SK-N-SH (cell line): ENCODE results near the gene MYO3A. TPM values are rescaled to one million over a fixed set of nuclear protein-coding genes. Genes with fewer than 3 reads are reported as not detected.

ENCODE experiments used
- CTCF ChIA-PET: fragments of 300-600, 350-600 bp; formaldehyde crosslinking; extraction: SDS; loops from one replicate; lab custom pipeline; 2021; lab: Yijun Ruan, JAX
- POLR2A ChIA-PET: fragments of 350-600 bp; sonication (Branson Sonifier 250); formaldehyde crosslinking; extraction: SDS; loops from one replicate; lab custom pipeline; 2020; ENCODE audit warnings: antibody characterized with exemption, inconsistent platforms; lab: Yijun Ruan, JAX
- DNase-seq: peaks from one replicate; pipeline ENCODE4 v3.0.0; 2012
- H2AFZ ChIP-seq: fragments of 200-600 bp; sonication (generic); 2 replicates; pipeline ENCODE4 v1.8.1; 2016; ENCODE audit warnings: antibody characterized with exemption, mild to moderate bottlenecking, low read depth
- H3F3A ChIP-seq: fragments of 200-600 bp; sonication (generic); replicated peaks from 2 replicates; pipeline ENCODE3; 2016; ENCODE audit warnings: antibody characterized with exemption, mild to moderate bottlenecking; ENCODE audit not compliant: insufficient read depth
- H3K27ac ChIP-seq, 2 experiments: fragments of 200-500 bp in 1 of 2; fragments of 200-600 bp in 1 of 2; sonication (Bioruptor generic) in 1 of 2; sonication (generic), shearing (Covaris generic) in 1 of 2; 2 replicates each; pipeline versions ENCODE4 v1.5.1 to v1.6.1; 2014 to 2016; ENCODE audit warnings: low read depth in 2 of 2, inconsistent platforms in 1 of 2, low read length in 1 of 2, mild to moderate bottlenecking in 1 of 2, mixed read lengths in 1 of 2
- H3K27me3 ChIP-seq: fragments of 200-600 bp; sonication (generic), shearing (Covaris generic); 2 replicates; pipeline ENCODE4 v1.6.1; 2016; ENCODE audit warnings: mixed run types; ENCODE audit not compliant: insufficient read depth
- H3K36me3 ChIP-seq, 2 experiments: fragments of 200-500 bp in 1 of 2; fragments of 200-600 bp in 1 of 2; sonication (Bioruptor generic) in 1 of 2; sonication (generic) in 1 of 2; replicated peaks in 1 of 2; 2 replicates each; pipeline versions ENCODE3 to v1.5.1; 2014 to 2016; ENCODE audit warnings: low read length in 1 of 2, mild to moderate bottlenecking in 1 of 2; ENCODE audit not compliant: insufficient read depth in 2 of 2, control insufficient read depth in 1 of 2
- H3K4me1 ChIP-seq, 2 experiments: fragments of 200-500 bp in 1 of 2; fragments of 200-600 bp in 1 of 2; sonication (Bioruptor generic) in 1 of 2; sonication (generic), shearing (Covaris generic) in 1 of 2; 2 replicates each; pipeline versions ENCODE4 v1.5.1 to v1.6.1; 2014 to 2016; ENCODE audit warnings: low read depth in 1 of 2, low read length in 1 of 2, mixed run types in 1 of 2; ENCODE audit not compliant: insufficient read depth in 2 of 2, control insufficient read depth in 1 of 2
- H3K4me2 ChIP-seq: fragments of 200-600 bp; sonication (generic), shearing (Covaris generic); 2 replicates; pipeline ENCODE4 v1.6.1; 2017; ENCODE audit warnings: mixed run types
- H3K4me3 ChIP-seq, 2 experiments: fragments of 200-500 bp in 1 of 2; fragments of 200-600 bp in 1 of 2; sonication (Bioruptor generic) in 1 of 2; sonication (generic), shearing (Covaris generic) in 1 of 2; 2 replicates each; pipeline versions ENCODE4 v1.5.1 to v1.8.1; 2014 to 2016; ENCODE audit warnings: low read depth in 2 of 2, inconsistent platforms in 1 of 2, low read length in 1 of 2, mild to moderate bottlenecking in 1 of 2, mixed read lengths in 1 of 2, moderate library complexity in 1 of 2
- H3K79me2 ChIP-seq: fragments of 200-600 bp; sonication (generic); 2 replicates; pipeline ENCODE4 v1.8.1; 2017; ENCODE audit warnings: mild to moderate bottlenecking; ENCODE audit not compliant: insufficient read depth
- H3K9ac ChIP-seq: fragments of 200-600 bp; sonication (generic); 2 replicates; pipeline ENCODE4 v1.6.1; 2017; ENCODE audit warnings: mixed run types
- H3K9me2 ChIP-seq: fragments of 200-600 bp; sonication (generic); 2 replicates; pipeline ENCODE4 v1.6.1; 2017; ENCODE audit warnings: mixed run types
- H3K9me3 ChIP-seq: fragments of 200-600 bp; sonication (generic); 2 replicates; pipeline ENCODE4 v1.6.1; 2017; ENCODE audit warnings: mixed run types, mild to moderate bottlenecking, moderate library complexity
- H4K20me1 ChIP-seq: fragments of 200-600 bp; sonication (generic); 2 replicates; pipeline ENCODE4 v1.6.1; 2017; ENCODE audit warnings: mild to moderate bottlenecking, mixed run types; ENCODE audit not compliant: insufficient read depth
- CHD2 ChIP-seq: fragments of 150-350 bp; IDR thresholded peaks from 2 replicates; pipeline ENCODE4 v1.6.1; 2018; ENCODE audit warnings: low read length; ENCODE audit not compliant: partially characterized antibody
- EP300 ChIP-seq, 2 experiments: IDR thresholded peaks; 2 replicates each; pipeline versions ENCODE4 v1.4.0 to v1.6.1; 2012; ENCODE audit warnings: borderline replicate concordance in 1 of 2, low read depth in 1 of 2, low read length in 1 of 2
- FOSL2 ChIP-seq: IDR thresholded peaks from 2 replicates; pipeline ENCODE4 v1.4.0; 2012; ENCODE audit warnings: low read depth, mild to moderate bottlenecking, moderate library complexity, borderline replicate concordance
- FOXM1 ChIP-seq: IDR thresholded peaks from 2 replicates; pipeline ENCODE4 v1.4.0; 2012; ENCODE audit warnings: low read depth, mild to moderate bottlenecking
- GABPA ChIP-seq: IDR thresholded peaks from 2 replicates; pipeline ENCODE4 v1.4.0; 2012; ENCODE audit warnings: low read depth, mild to moderate bottlenecking
- GATA2 ChIP-seq: sonication (generic); formaldehyde crosslinking; IDR thresholded peaks from 2 replicates; pipeline ENCODE4 v1.5.0; 2020; ENCODE audit warnings: mild to moderate bottlenecking, missing genetic modification reagents
- IRF3 ChIP-seq: fragments of 150-350 bp; IDR thresholded peaks from 2 replicates; pipeline ENCODE4 v1.6.1; 2016; ENCODE audit warnings: mild to moderate bottlenecking, low read depth, low read length
- JUND ChIP-seq: IDR thresholded peaks from 2 replicates; pipeline ENCODE4 v1.4.0; 2012
- MEF2A ChIP-seq: IDR thresholded peaks from 2 replicates; pipeline ENCODE4 v1.4.0; 2012; ENCODE audit warnings: low read depth, borderline replicate concordance
- MXI1 ChIP-seq: IDR thresholded peaks from 2 replicates; pipeline ENCODE4 v1.6.1; 2012; ENCODE audit warnings: mild to moderate bottlenecking, low read depth, low read length, improper control_type of control experiment
- POLR2AphosphoS5 ChIP-seq: IDR thresholded peaks from 2 replicates; pipeline ENCODE4 v1.6.1; 2012; ENCODE audit warnings: low read depth, low read length
- RAD21 ChIP-seq: IDR thresholded peaks from 2 replicates; pipeline ENCODE4 v1.6.1; 2012; ENCODE audit warnings: mild to moderate bottlenecking, low read length
- RCOR1 ChIP-seq: fragments of 150-350 bp; IDR thresholded peaks from 2 replicates; pipeline ENCODE4 v1.6.1; 2017; ENCODE audit warnings: antibody characterized with exemption, low read length
- RFX5 ChIP-seq: IDR thresholded peaks from 2 replicates; pipeline ENCODE4 v1.6.1; 2012; ENCODE audit warnings: mild to moderate bottlenecking, improper control_type of control experiment, low read length
- RXRA ChIP-seq: IDR thresholded peaks from 2 replicates; pipeline ENCODE4 v1.4.0; 2012; ENCODE audit warnings: low read depth, mild to moderate bottlenecking, borderline replicate concordance
- SIN3A ChIP-seq: IDR thresholded peaks from 2 replicates; pipeline ENCODE4 v1.6.1; 2012; ENCODE audit warnings: low read depth, mild to moderate bottlenecking, low read length, moderate library complexity, borderline replicate concordance
- SMC3 ChIP-seq: IDR thresholded peaks from 2 replicates; pipeline ENCODE4 v1.6.1; 2012; ENCODE audit warnings: low read depth, low read length, improper control_type of control experiment
- USF2 ChIP-seq: fragments of 150-350 bp; IDR thresholded peaks from 2 replicates; pipeline ENCODE4 v1.6.1; 2017; ENCODE audit warnings: antibody characterized with exemption, low read length, low read depth, borderline replicate concordance
- YY1 ChIP-seq: IDR thresholded peaks from 2 replicates; pipeline ENCODE4 v1.4.0; 2012; ENCODE audit warnings: low read depth, mild to moderate bottlenecking
- WGBS: methylation state at CpG from one replicate; pipeline ENCODE4 v1.1.6; 2017; ENCODE audit warnings: low lambda C conversion rate; 5-methylcytosine and 5-hydroxymethylcytosine counted together
- polyA plus RNA-seq, 3 experiments: library from polyadenylated mRNA; depleted of rRNA; stranded (reverse); fragments of >200 nt; gene quantifications; 2 replicates each; pipeline ENCODE4 v1.2.3, GENCODE V29; 2012
- TF ChIP-seq, protein P1 (sequence below): IDR thresholded peaks from 2 replicates; pipeline ENCODE4 v1.4.0; 2012; ENCODE audit warnings: low read depth
- TF ChIP-seq, protein P2 (sequence below): IDR thresholded peaks from 2 replicates; pipeline ENCODE4 v1.6.1; 2012; ENCODE audit warnings: mild to moderate bottlenecking, low read depth, low read length, moderate library complexity
- TF ChIP-seq, protein P3 (sequence below): IDR thresholded peaks from 2 replicates; pipeline ENCODE4; 2012

MYO3A gene
- polyA plus RNA-seq, 1 of the 3 experiments (the other 2 are of a cell fraction) = not detected

- CTCF ChIA-PET = no interaction called here
- H3K9me2 ChIP-seq = no peaks in the 10 kb centered on the region
- no peaks in the 10 kb centered on the region for H3K9me3 ChIP-seq
- TF ChIP-seq, protein P1, sequence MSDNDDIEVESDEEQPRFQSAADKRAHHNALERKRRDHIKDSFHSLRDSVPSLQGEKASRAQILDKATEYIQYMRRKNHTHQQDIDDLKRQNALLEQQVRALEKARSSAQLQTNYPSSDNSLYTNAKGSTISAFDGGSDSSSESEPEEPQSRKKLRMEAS = no peak
- TF ChIP-seq EP300 (IDR thresholded peaks at IDR 0.05; ENCODE audit: borderline replicate concordance in 1 of 2, low read depth in 1 of 2, low read length in 1 of 2) (0 out of 4 replicates have a peak, but pooled peaks of 1 of the 2 experiments have one; percentile 16), IRF3 (no peak), RFX5 (no peak), GATA2 (CRISPR knock-in tag) (peak; percentile 70), GABPA (no peak), CHD2 (no peak)
- TF ChIP-seq, all 33 proteins: peak for 2
- DNase-seq = peak; percentile 66
- Histone ChIP-seq H3K4me1 (no peaks in the 10 kb centered on the region; a peak in 1 of 4 replicates), H3K79me2 (no peaks in the 10 kb centered on the region), H3K4me2 (no peak overlapping the region), H4K20me1 (no peaks in the 10 kb centered on the region), H3K27me3 (peaks cover 19% of the 10 kb centered on the region; the same call in 1 of the 2 replicates), H3K4me3 (no peak overlapping the region), H3K9ac (no peak overlapping the region), H3K36me3 (no peaks in the 10 kb centered on the region), H3F3A (no peaks in the 10 kb centered on the region), H2AFZ (no peak overlapping the region), H3K27ac (no peak overlapping the region)
- 0% methylated on average over 3 of the region's 3 CpGs for WGBS
- POLR2A ChIA-PET = no interaction called here
Observed at GRCh38 chr10:26222563-26222962, 288.5 kb downstream of the MYO3A start.

- Histone ChIP-seq H3K4me1 (no peaks in the 10 kb centered on the region; a peak in 1 of 4 replicates), H3K27me3 (no peaks in the 10 kb centered on the region), H3K9me3 (no peaks in the 10 kb centered on the region), H3K4me3 (no peak overlapping the region), H3F3A (no peaks in the 10 kb centered on the region), H3K4me2 (no peak overlapping the region), H4K20me1 (no peaks in the 10 kb centered on the region), H3K27ac (no peak overlapping the region), H3K36me3 (no peaks in the 10 kb centered on the region), H2AFZ (no peak overlapping the region), H3K9ac (no peak overlapping the region), H3K79me2 (no peaks in the 10 kb centered on the region), H3K9me2 (no peaks in the 10 kb centered on the region)
- POLR2A ChIA-PET = no interaction called here
- no peak for TF ChIP-seq FOXM1
- TF ChIP-seq, protein P2, sequence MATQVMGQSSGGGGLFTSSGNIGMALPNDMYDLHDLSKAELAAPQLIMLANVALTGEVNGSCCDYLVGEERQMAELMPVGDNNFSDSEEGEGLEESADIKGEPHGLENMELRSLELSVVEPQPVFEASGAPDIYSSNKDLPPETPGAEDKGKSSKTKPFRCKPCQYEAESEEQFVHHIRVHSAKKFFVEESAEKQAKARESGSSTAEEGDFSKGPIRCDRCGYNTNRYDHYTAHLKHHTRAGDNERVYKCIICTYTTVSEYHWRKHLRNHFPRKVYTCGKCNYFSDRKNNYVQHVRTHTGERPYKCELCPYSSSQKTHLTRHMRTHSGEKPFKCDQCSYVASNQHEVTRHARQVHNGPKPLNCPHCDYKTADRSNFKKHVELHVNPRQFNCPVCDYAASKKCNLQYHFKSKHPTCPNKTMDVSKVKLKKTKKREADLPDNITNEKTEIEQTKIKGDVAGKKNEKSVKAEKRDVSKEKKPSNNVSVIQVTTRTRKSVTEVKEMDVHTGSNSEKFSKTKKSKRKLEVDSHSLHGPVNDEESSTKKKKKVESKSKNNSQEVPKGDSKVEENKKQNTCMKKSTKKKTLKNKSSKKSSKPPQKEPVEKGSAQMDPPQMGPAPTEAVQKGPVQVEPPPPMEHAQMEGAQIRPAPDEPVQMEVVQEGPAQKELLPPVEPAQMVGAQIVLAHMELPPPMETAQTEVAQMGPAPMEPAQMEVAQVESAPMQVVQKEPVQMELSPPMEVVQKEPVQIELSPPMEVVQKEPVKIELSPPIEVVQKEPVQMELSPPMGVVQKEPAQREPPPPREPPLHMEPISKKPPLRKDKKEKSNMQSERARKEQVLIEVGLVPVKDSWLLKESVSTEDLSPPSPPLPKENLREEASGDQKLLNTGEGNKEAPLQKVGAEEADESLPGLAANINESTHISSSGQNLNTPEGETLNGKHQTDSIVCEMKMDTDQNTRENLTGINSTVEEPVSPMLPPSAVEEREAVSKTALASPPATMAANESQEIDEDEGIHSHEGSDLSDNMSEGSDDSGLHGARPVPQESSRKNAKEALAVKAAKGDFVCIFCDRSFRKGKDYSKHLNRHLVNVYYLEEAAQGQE = no peak
- TF ChIP-seq YY1 = no peak
- TF ChIP-seq GATA2 (CRISPR knock-in tag) = no peak
- TF ChIP-seq, protein P3, sequence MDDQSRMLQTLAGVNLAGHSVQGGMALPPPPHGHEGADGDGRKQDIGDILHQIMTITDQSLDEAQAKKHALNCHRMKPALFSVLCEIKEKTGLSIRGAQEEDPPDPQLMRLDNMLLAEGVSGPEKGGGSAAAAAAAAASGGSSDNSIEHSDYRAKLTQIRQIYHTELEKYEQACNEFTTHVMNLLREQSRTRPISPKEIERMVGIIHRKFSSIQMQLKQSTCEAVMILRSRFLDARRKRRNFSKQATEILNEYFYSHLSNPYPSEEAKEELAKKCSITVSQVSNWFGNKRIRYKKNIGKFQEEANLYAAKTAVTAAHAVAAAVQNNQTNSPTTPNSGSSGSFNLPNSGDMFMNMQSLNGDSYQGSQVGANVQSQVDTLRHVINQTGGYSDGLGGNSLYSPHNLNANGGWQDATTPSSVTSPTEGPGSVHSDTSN = no peak
- no peak for TF ChIP-seq RCOR1
- TF ChIP-seq MXI1 = no peak
- no peak for TF ChIP-seq SMC3
- no peak for TF ChIP-seq FOSL2
- no peak for TF ChIP-seq GABPA
- no peak for TF ChIP-seq SIN3A
- TF ChIP-seq USF2 = no peak
- TF ChIP-seq MEF2A = no peak
- TF ChIP-seq JUND = no peak
- TF ChIP-seq RAD21 = no peak
- TF ChIP-seq RXRA = no peak
- TF ChIP-seq POLR2AphosphoS5 = no peak
- CTCF ChIA-PET = interaction anchor here (0.6 kb wide), 1 partner anchor 167 kb away, joined by 3 read pairs; no protein-coding TSS in a partner anchor
- DNase-seq = no peak
- 0% methylated on average over 4 of the region's 4 CpGs for WGBS
Observed at GRCh38 chr10:26225322-26225721, 291.3 kb downstream of the MYO3A start.
